Left lung (tissue), 10 donors: ENCODE results near the gene NUDCD3. TPM values are rescaled to one million over a fixed set of nuclear protein-coding genes. Genes with fewer than 3 reads are reported as not detected.
A peak's percentile ranks its signal among the peaks of the same experiment; 100 is the strongest.

Source experiments
- ATAC-seq: fragments of 200-7000 bp; cut with Tn5 transposase; one replicate; pipeline ENCODE4 v1.9.1; 2020; ENCODE audit warnings: moderate library complexity
- DNase-seq, 4 donors: peaks; one replicate each; pipeline ENCODE4 v3.0.0-alpha.2; 2013 to 2020
- H3K27ac ChIP-seq, 2 donors: fragments of 200-600 bp; sonication (generic) in 1 of 2; one replicate each; pipeline versions ENCODE4 v1.5.0 to v1.8.0; 2020 to 2021
- H3K27me3 ChIP-seq, 2 donors: fragments of 200-600 bp; sonication (generic) in 1 of 2; one replicate each; pipeline versions ENCODE4 v1.5.0 to v1.8.0; 2020 to 2021
- H3K36me3 ChIP-seq, 2 donors: fragments of 200-600 bp; sonication (generic) in 1 of 2; one replicate each; pipeline versions ENCODE4 v1.5.0 to v1.8.0; 2020 to 2021
- H3K4me1 ChIP-seq, 2 donors: fragments of 200-600 bp; one replicate each; pipeline ENCODE4 v1.8.0; 2021
- H3K4me3 ChIP-seq, 2 donors: fragments of 200-600 bp; sonication (generic) in 1 of 2; one replicate each; pipeline versions ENCODE4 v1.5.0 to v1.8.0; 2020 to 2021; ENCODE audit warnings: mild to moderate bottlenecking in 1 of 2
- H3K9me3 ChIP-seq, 2 donors: fragments of 200-600 bp; sonication (generic) in 1 of 2; one replicate each; pipeline versions ENCODE4 v1.5.0 to v1.8.0; 2020 to 2021
- intact Hi-C, 2 donors: fragments of 100-400 bp; cut with DNase I; formaldehyde crosslinking; loops; one replicate each; pipeline versions ENCODE4 v1.11.2 to v1.14.2; 2022
- polyA plus RNA-seq, 6 donors: library from polyadenylated mRNA; unstranded; fragments of 120-200 nt; gene quantifications; one replicate each; pipeline ENCODE4 v1.2.1, GENCODE V29; 2013; ENCODE audit not compliant: insufficient read length in 6 of 6
- total RNA-seq, 2 donors: library from RNA; stranded (reverse); fragmentation: NEBNext Ultra II Directional; extraction: Animal tissue kit (Norgen Biotek cat#: 25700); gene quantifications; one replicate each; pipeline ENCODE4 v1.2.1, GENCODE V29; 2021
- TF ChIP-seq, protein P1 (sequence below), 2 donors: fragments of 200-600 bp; sonication (generic) in 1 of 2; IDR thresholded peaks; one replicate each; pipeline versions ENCODE4 v1.5.0 to v1.8.0; 2021; ENCODE audit warnings: antibody characterized with exemption in 2 of 2
- donor health status: DM: no; HTN: yes; CAD: no.
- donor health status: DM: no; HTN: no; CAD: no.

Gene NUDCD3
- total and polyA plus RNA-seq, 8 donors, result 88.6 to 101 (median 90.7) TPM

DNA sequence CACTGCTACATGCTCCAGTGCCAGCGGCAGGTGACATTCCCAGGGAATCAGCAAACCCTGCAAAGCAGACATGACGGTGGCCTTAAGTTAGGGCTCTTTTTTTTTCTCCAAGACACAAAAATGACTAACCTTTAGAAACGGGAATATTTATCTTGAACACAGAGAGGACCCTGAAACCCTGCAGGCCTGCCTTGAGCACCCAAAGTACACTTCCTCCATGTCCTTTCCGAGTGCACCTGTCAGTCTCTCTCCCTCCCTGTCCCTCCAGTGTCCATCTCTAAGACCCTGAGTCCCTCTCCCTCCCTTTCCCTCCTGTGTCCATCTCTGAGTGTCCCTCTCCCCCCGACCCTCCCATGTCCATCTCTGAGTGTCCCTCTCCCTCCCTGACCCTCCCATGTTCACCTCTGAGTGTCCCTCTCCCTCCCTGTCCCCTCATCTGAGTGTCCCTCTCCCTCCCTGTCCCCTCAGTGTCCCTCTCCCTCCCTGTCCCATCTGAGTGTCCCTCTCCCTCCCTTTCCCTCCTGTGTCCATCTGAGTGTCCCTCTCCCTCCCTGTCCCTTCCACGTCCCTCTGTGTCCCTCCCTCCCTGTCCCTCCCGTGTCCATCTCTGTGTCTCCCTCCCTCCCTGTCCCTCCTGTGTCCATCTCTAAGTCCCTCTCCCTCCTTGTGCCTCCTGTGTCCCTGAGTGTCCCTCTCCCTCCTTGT, 113.9 kb downstream of the NUDCD3 start:
- intact Hi-C loops, result no loop called here
- Histone ChIP-seq H3K4me3 (no peak overlapping the region), H3K27ac (no peak overlapping the region), H3K36me3 (peaks cover 0 to 8% of the 10 kb centered on the region in 2 donors), H3K4me1 (peaks cover 0 to 4% of the 10 kb centered on the region in 2 donors), H3K27me3 (peaks cover 0 to 15% of the 10 kb centered on the region in 2 donors), H3K9me3 (no peaks in the 10 kb centered on the region)
- no peak for ATAC-seq
- DNase-seq, result no peak
- TF ChIP-seq, protein P1, sequence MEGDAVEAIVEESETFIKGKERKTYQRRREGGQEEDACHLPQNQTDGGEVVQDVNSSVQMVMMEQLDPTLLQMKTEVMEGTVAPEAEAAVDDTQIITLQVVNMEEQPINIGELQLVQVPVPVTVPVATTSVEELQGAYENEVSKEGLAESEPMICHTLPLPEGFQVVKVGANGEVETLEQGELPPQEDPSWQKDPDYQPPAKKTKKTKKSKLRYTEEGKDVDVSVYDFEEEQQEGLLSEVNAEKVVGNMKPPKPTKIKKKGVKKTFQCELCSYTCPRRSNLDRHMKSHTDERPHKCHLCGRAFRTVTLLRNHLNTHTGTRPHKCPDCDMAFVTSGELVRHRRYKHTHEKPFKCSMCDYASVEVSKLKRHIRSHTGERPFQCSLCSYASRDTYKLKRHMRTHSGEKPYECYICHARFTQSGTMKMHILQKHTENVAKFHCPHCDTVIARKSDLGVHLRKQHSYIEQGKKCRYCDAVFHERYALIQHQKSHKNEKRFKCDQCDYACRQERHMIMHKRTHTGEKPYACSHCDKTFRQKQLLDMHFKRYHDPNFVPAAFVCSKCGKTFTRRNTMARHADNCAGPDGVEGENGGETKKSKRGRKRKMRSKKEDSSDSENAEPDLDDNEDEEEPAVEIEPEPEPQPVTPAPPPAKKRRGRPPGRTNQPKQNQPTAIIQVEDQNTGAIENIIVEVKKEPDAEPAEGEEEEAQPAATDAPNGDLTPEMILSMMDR (IDR thresholded peaks at IDR 0.05), result no peak

DNA sequence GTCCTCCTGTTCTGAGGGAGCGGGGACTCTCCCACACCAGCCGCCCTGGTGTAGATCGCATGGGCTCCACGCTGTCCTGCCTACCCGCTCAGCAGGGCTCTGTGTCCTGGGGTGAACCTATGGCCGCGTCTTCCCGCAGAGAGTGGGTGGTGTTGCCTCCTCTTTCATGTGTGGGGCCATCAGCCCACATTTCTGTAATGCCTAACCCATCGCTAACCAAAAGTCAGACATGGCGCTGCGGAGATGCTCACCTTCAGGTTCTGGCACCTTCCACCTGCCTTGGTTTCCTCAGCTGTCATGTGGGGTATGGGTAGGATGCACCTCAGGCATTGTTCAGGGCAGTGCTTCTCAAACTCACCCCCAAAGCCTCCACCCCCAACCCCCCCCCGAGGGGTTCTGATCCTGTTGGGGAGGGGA, 114.5 kb downstream of the NUDCD3 start:
- Histone ChIP-seq H3K9me3 (no peaks in the 10 kb centered on the region), H3K27ac (no peak overlapping the region), H3K4me1 (peaks cover 0 to 4% of the 10 kb centered on the region in 2 donors), H3K4me3 (no peak overlapping the region), H3K27me3 (peaks cover 0 to 15% of the 10 kb centered on the region in 2 donors), H3K36me3 (peaks cover 0 to 2% of the 10 kb centered on the region in 2 donors)
- TF ChIP-seq, protein P1 (IDR thresholded peaks at IDR 0.05), result no peak
- intact Hi-C loops, result no loop called here
- ATAC-seq (no peak), DNase-seq (peak in 1 of 4 donors; percentile 49)

DNA sequence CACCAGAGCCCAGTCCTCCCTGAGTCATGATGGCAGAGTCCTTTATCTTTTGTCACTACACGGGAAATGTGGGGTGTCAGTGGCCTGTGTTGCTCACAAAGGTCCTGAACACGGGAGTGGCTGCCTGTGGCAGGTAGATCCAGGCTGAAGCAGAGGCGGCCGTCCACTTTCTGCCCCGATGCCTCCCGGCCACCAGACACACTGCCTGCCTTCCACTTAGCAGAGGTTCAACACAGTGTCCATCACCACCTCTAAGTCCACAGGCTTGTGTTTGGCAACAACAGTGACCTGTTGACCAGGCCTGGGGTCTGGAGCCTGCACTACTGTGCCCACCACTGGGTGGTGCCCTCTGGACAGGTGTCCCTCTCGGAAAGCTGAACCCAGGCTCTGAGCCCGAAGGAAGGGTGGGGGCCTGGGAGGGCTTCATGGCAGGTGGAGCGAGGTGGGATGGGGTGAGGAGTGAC, 115.2 kb downstream of the NUDCD3 start:
- Histone ChIP-seq H3K36me3 (no peaks in the 10 kb centered on the region), H3K27me3 (peaks cover 0 to 15% of the 10 kb centered on the region in 2 donors), H3K4me1 (peaks cover 0 to 4% of the 10 kb centered on the region in 2 donors), H3K27ac (no peak overlapping the region), H3K9me3 (no peaks in the 10 kb centered on the region), H3K4me3 (no peak overlapping the region)
- intact Hi-C loops, result no loop called here
- DNase-seq (peak in 1 of 4 donors; percentile 40), ATAC-seq (no peak)
- TF ChIP-seq, protein P1 (IDR thresholded peaks at IDR 0.05), result no peak

DNA sequence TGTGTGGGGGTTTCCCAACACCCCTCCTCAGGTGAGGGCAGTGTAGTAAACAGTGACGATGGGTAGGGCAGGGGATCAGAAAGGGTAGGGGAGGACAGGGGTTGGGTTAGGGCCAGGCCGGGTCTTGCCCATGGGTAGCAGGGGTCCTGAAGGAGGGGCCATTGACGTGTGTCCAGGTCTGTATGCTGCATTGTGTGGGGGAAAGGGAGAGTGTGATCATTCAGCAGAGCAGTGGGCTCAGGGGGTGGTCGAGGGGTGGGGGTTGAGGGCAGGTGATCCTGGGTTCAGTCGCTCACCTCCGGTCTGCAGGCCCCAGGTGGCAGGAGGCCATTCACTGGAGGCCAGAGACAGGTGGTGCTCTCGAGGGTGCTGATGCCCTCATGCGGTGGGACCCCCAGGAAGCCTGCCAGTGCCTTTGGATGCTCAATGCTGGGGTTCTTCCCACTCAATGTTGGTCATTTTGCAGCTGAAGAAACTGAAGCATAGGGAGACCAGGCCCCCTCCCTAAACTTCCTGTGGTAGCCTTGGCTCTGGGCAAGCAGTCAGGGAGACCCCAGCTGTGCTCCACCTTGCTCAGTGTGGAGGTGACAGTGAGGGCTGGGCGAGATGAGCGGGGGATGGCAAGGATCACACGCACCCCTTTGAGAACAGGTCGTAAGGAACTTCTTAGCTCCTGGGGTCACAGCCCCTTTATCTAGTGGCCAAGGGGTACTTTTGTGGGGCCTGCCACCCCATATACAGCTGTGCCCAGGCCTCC, 116.3 kb downstream of the NUDCD3 start:
- H3K27me3 ChIP-seq, result peaks cover 0 to 22% of the 10 kb centered on the region in 2 donors
- no peaks in the 10 kb centered on the region for H3K9me3 ChIP-seq
- intact Hi-C loops, result no loop called here
- peaks cover 0 to 4% of the 10 kb centered on the region in 2 donors for H3K4me1 ChIP-seq
- DNase-seq (no peak), ATAC-seq (no peak)
- no peak overlapping the region for H3K27ac ChIP-seq
- no peak overlapping the region for H3K4me3 ChIP-seq
- no peaks in the 10 kb centered on the region for H3K36me3 ChIP-seq
- TF ChIP-seq, protein P1 (IDR thresholded peaks at IDR 0.05), result no peak

DNA sequence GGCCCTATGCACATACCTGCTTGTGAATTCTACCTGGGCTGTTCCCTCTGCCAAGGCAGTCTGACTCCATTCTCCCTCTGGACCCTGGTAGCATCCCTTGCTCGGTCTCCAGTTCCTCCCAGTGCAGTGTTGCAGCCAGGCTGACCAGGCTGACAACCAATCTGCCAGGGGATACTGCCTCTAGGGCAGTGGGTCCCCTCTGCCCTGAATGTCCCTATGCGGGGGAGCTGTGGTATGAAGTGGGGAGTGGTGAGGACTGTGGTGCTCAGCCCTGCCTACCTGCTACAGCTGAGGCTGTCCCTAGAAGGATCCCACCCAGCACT, 117.1 kb downstream of the NUDCD3 start:
- H3K27ac ChIP-seq, result no peak overlapping the region
- H3K4me1 ChIP-seq, result no peaks in the 10 kb centered on the region
- H3K36me3 ChIP-seq, result no peaks in the 10 kb centered on the region
- intact Hi-C loops, result no loop called here
- TF ChIP-seq, protein P1 (IDR thresholded peaks at IDR 0.05), result no peak
- no peaks in the 10 kb centered on the region for H3K9me3 ChIP-seq
- no peak for ATAC-seq
- peaks cover 0 to 22% of the 10 kb centered on the region in 2 donors for H3K27me3 ChIP-seq
- DNase-seq, result no peak
- H3K4me3 ChIP-seq, result no peak overlapping the region
